Stomach (tissue), 4 donors: ENCODE measurements around the gene SFRP5.

Experiments used
- EP300 ChIP-seq: sonication (generic); formaldehyde crosslinking; IDR thresholded peaks from one replicate; pipeline ENCODE4 v1.6.1; 2017; ENCODE audit warnings: antibody characterized with exemption
- POLR2A ChIP-seq, 4 donors: fragments of 450-650 bp; IDR thresholded peaks; one replicate each; pipeline ENCODE4 v1.6.1; 2016; ENCODE audit warnings: antibody characterized with exemption in 4 of 4, control low read depth in 2 of 4, mild to moderate bottlenecking in 1 of 4, moderate library complexity in 1 of 4
- TF ChIP-seq, protein P1 (sequence below), 7 experiments: fragments of 450-650 bp in 4 of 7; fragments of 200-600 bp in 3 of 7; sonication (generic) in 3 of 7; IDR thresholded peaks; one replicate each; pipeline ENCODE4 v1.5.1; 2016 to 2019; ENCODE audit warnings: antibody characterized with exemption in 7 of 7, control low read depth in 2 of 7, mild to moderate bottlenecking in 1 of 7

DNA sequence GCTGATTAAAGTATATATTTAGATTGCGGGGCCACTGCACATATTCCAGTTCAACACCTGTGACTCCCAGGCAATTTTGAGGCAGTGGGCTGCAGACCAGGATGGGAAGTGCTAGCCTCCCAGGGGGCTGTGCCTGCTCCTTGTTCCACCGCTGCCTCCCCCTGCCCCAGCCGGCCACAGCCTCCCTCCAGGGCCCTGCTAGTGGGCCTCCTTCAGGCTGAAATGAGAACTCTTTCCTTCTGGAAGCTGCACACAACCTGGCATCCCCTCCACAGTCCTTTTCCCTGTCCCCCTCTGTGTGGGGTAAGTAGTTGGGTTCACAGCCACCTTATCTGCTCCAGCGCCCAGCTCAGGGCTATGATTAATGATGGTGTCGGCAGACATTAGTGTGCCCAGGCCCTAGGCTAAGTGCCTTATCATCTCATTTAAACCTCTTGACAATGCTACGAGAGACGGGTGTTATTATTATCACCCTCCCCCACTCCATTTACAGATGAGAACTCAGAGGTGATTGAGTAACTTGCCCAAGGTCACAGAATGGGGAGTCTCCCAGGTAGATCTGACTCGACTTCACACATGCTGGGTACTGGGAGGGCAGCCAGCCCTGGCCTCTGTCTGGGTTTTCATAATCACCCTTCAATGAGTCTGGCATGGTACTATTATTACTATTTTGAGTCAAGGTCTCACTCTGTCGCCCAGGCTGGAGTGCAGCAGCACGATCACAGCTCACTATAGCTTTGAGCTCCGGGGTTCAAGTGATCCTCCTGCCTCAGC, 10.8 kb upstream of the SFRP5 start:
- TF ChIP-seq, protein P1, sequence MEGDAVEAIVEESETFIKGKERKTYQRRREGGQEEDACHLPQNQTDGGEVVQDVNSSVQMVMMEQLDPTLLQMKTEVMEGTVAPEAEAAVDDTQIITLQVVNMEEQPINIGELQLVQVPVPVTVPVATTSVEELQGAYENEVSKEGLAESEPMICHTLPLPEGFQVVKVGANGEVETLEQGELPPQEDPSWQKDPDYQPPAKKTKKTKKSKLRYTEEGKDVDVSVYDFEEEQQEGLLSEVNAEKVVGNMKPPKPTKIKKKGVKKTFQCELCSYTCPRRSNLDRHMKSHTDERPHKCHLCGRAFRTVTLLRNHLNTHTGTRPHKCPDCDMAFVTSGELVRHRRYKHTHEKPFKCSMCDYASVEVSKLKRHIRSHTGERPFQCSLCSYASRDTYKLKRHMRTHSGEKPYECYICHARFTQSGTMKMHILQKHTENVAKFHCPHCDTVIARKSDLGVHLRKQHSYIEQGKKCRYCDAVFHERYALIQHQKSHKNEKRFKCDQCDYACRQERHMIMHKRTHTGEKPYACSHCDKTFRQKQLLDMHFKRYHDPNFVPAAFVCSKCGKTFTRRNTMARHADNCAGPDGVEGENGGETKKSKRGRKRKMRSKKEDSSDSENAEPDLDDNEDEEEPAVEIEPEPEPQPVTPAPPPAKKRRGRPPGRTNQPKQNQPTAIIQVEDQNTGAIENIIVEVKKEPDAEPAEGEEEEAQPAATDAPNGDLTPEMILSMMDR (IDR thresholded peaks at IDR 0.05): no peak
- TF ChIP-seq POLR2A (IDR thresholded peaks at IDR 0.05) (no peak), EP300 (no peak)
